DND-41 (cell line): ENCODE data around the gene MYG1.

Experiments used
- ATAC-seq: fragments of 200-7000 bp; cut with Tn5 transposase; 3 replicates; pipeline ENCODE4 v1.9.1; 2021; ENCODE audit warnings: low read depth; ENCODE audit not compliant: insufficient read depth
- DNase-seq: peaks from one replicate; pipeline ENCODE4 v3.0.0-alpha.2; 2020
- H2AFZ ChIP-seq: 2 replicates; pipeline ENCODE4 v1.6.0; 2012; ENCODE audit warnings: low read depth, low read length
- H3K27ac ChIP-seq: 2 replicates; pipeline ENCODE4 v1.5.1; 2012; ENCODE audit warnings: low read length, inconsistent platforms
- H3K27me3 ChIP-seq: fragments of 200-600 bp; sonication (generic); 2 replicates; pipeline ENCODE4 v1.6.0; 2012; ENCODE audit warnings: low read length, mild to moderate bottlenecking, inconsistent platforms; ENCODE audit not compliant: insufficient read depth, poor library complexity
- H3K36me3 ChIP-seq: 2 replicates; pipeline ENCODE4 v1.5.1; 2012; ENCODE audit warnings: low read length, inconsistent platforms; ENCODE audit not compliant: insufficient read depth
- H3K4me1 ChIP-seq: 2 replicates; pipeline ENCODE4 v1.5.1; 2012; ENCODE audit warnings: mild to moderate bottlenecking, low read length; ENCODE audit not compliant: insufficient read depth
- H3K4me2 ChIP-seq: 2 replicates; pipeline ENCODE4 v1.6.0; 2012; ENCODE audit warnings: mild to moderate bottlenecking, moderate library complexity, low read length, inconsistent platforms; ENCODE audit not compliant: insufficient read depth
- H3K4me3 ChIP-seq, 2 experiments: fragments of 200-600 bp in 1 of 2; shearing (Covaris generic) in 1 of 2; 2 replicates each; pipeline ENCODE4 v1.5.1; 2012 to 2016; ENCODE audit warnings: inconsistent platforms in 2 of 2, low read length in 2 of 2, mild to moderate bottlenecking in 2 of 2, low read depth in 1 of 2, moderate library complexity in 1 of 2
- H3K79me2 ChIP-seq: 2 replicates; pipeline ENCODE4 v1.6.0; 2012; ENCODE audit warnings: low read length, inconsistent platforms; ENCODE audit not compliant: insufficient read depth
- H3K9ac ChIP-seq: 2 replicates; pipeline ENCODE4 v1.6.0; 2012; ENCODE audit warnings: low read depth, mild to moderate bottlenecking, inconsistent platforms, low read length, moderate library complexity
- H3K9me3 ChIP-seq: 2 replicates; pipeline ENCODE4 v1.5.1; 2012; ENCODE audit warnings: low read length, moderate library complexity, mild to moderate bottlenecking, inconsistent platforms; ENCODE audit not compliant: insufficient read depth, severe bottlenecking
- H4K20me1 ChIP-seq: 2 replicates; pipeline ENCODE4 v1.6.0; 2012; ENCODE audit warnings: low read length; ENCODE audit not compliant: insufficient read depth
- EZH2 ChIP-seq: IDR thresholded peaks from 3 replicates; pipeline ENCODE4 v1.6.1; 2012; ENCODE audit warnings: borderline replicate concordance, low read depth, mild to moderate bottlenecking, moderate library complexity, low read length, inconsistent platforms; ENCODE audit not compliant: severe bottlenecking
- TF ChIP-seq, protein P1 (sequence below): IDR thresholded peaks from 2 replicates; pipeline ENCODE4 v1.5.1; 2012; ENCODE audit warnings: borderline replicate concordance, low read length, moderate library complexity, mild to moderate bottlenecking; ENCODE audit not compliant: poor library complexity, severe bottlenecking; ENCODE audit errors: extremely low read depth

MYG1 gene

DNA sequence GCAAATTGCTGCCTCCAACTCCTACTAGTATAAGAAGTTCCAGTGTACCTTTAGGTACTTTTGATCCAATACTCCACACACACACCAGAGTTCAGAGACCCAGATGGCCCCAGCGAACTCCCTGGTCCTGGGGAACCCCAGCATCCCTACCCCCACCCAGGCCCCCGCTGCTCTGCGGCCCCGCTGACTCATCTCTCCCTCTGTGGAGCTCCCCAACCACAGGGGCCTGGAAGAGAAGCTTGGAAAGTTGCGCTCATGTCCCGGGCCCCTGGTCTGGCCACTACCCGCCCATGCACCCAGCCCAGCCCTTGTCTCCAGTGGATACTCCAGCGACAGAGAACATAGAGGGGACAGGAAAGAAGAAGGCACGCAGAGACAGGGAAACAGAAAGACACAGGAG, 40.9 kb downstream of the MYG1 start:
- no peak overlapping the region for H3K4me3 ChIP-seq
- DNase-seq: no peak
- H3K27me3 ChIP-seq: peaks cover 55% of the 10 kb centered on the region
- no peak overlapping the region for H2AFZ ChIP-seq
- no peaks in the 10 kb centered on the region for H3K9me3 ChIP-seq
- no peak overlapping the region for H3K4me2 ChIP-seq
- no peak for ATAC-seq
- no peaks in the 10 kb centered on the region for H3K36me3 ChIP-seq
- no peaks in the 10 kb centered on the region for H3K79me2 ChIP-seq
- TF ChIP-seq, protein P1, sequence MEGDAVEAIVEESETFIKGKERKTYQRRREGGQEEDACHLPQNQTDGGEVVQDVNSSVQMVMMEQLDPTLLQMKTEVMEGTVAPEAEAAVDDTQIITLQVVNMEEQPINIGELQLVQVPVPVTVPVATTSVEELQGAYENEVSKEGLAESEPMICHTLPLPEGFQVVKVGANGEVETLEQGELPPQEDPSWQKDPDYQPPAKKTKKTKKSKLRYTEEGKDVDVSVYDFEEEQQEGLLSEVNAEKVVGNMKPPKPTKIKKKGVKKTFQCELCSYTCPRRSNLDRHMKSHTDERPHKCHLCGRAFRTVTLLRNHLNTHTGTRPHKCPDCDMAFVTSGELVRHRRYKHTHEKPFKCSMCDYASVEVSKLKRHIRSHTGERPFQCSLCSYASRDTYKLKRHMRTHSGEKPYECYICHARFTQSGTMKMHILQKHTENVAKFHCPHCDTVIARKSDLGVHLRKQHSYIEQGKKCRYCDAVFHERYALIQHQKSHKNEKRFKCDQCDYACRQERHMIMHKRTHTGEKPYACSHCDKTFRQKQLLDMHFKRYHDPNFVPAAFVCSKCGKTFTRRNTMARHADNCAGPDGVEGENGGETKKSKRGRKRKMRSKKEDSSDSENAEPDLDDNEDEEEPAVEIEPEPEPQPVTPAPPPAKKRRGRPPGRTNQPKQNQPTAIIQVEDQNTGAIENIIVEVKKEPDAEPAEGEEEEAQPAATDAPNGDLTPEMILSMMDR: no peak
- peaks cover 11% of the 10 kb centered on the region for H3K4me1 ChIP-seq
- no peak overlapping the region for H3K9ac ChIP-seq
- no peak overlapping the region for H3K27ac ChIP-seq
- H4K20me1 ChIP-seq: no peaks in the 10 kb centered on the region

DNA sequence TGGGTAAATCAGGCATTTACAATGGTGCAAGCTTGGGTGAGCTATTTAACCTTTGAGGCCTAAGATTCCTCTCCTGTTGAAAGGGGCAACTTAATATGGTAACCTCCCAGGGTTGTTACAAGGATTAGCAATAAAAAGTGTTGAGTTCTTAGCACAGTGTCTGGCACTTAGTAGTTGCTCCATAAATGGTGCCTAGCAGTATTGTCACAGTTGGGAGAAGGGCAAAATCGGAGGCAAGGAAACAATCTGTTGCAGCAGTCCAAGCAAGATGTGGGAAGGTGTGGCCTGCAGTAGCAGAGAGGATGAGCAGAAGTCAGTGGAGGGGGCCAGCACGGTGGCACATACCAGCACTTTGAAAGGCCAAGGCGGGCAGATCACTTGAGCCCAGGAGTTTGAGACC, 44.0 kb downstream of the MYG1 start:
- Histone ChIP-seq H4K20me1 (no peaks in the 10 kb centered on the region), H3K4me3 (no peak overlapping the region), H3K27me3 (peaks cover 35% of the 10 kb centered on the region), H3K9ac (no peak overlapping the region), H2AFZ (no peak overlapping the region), H3K9me3 (no peaks in the 10 kb centered on the region), H3K4me1 (peaks cover 18% of the 10 kb centered on the region), H3K27ac (no peak overlapping the region), H3K79me2 (no peaks in the 10 kb centered on the region), H3K4me2 (no peak overlapping the region), H3K36me3 (no peaks in the 10 kb centered on the region)
- no peak for DNase-seq
- TF ChIP-seq, protein P1: no peak
- no peak for TF ChIP-seq EZH2
- no peak for ATAC-seq

DNA sequence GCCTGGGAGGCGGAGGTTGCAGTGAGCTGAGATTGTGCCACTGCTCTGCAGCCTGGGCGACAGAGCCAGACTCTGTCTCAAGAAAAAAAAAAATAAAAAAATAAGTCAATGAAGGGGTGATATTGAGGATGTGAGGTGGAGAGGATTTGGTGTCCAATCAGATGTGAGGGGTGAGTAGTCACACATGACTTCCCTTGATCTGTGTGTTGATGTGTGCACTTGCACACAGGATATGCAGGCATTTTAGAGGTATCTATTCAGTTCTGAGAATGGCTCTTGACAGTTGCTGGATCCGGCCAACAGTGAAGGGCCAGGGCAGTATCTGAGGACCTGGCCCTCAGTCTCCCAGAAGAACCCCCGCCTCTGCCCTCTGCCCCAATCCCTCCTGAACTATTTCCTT, 44.5 kb downstream of the MYG1 start:
- no peak for TF ChIP-seq EZH2
- TF ChIP-seq, protein P1: no peak
- Histone ChIP-seq H3K27me3 (peaks cover 31% of the 10 kb centered on the region), H3K9me3 (no peaks in the 10 kb centered on the region), H3K4me2 (peak overlapping the region; percentile 99; the same call in 1 of the 2 replicates), H3K79me2 (no peaks in the 10 kb centered on the region), H3K9ac (no peak overlapping the region; the same call in 1 of the 2 replicates), H3K27ac (no peak overlapping the region), H2AFZ (no peak overlapping the region), H3K4me1 (peaks cover 18% of the 10 kb centered on the region), H3K36me3 (no peaks in the 10 kb centered on the region), H4K20me1 (no peaks in the 10 kb centered on the region), H3K4me3 (no peak overlapping the region)
- no peak for DNase-seq
- ATAC-seq: no peak

DNA sequence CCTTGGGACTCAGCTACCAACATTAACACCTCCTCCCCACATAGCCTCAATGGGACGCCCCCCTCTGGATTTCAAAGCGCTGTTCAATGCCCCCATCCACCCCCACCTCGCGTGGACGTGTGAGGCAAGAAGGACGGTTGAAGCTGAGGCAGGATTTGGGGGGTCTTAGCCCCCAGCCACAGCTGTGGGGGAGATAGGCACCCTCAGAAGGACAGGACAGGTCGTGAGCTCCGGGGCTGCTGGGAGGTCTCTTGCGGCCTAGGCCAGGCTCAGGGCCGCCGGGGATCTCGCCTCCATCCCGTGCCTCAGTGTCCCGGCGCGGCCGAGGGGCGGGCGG, 45.0 kb downstream of the MYG1 start:
- DNase-seq (no peak), ATAC-seq (peak; percentile 6; the same call in 1 of the 3 replicates)
- no peak overlapping the region for H2AFZ ChIP-seq
- H3K4me3 ChIP-seq: peak overlapping the region in 1 of 2 experiments; percentile 27; a peak in 2 of 4 replicates
- H3K27me3 ChIP-seq: peaks cover 31% of the 10 kb centered on the region
- H3K4me1 ChIP-seq: peaks cover 18% of the 10 kb centered on the region
- no peaks in the 10 kb centered on the region for H3K36me3 ChIP-seq
- peak; percentile 65 for TF ChIP-seq EZH2
- TF ChIP-seq, protein P1: no peak
- no peak overlapping the region; the same call in 1 of the 2 replicates for H3K9ac ChIP-seq
- no peaks in the 10 kb centered on the region for H4K20me1 ChIP-seq
- no peaks in the 10 kb centered on the region for H3K79me2 ChIP-seq
- no peaks in the 10 kb centered on the region for H3K9me3 ChIP-seq
- peak overlapping the region; percentile 99 for H3K4me2 ChIP-seq
- no peak overlapping the region for H3K27ac ChIP-seq
